Activated CD4-positive, alpha-beta T cell treated with anti-CD3 and anti-CD28 coated beads for 4 hours (primary cell): ENCODE data around the gene HDLBP.
"Not testable (repeated sequence)": the region's sequence is repeated elsewhere in the genome, so short reads cannot be mapped to it uniquely, and the experiment has no call there.

ENCODE experiments used
- DNase-seq, 2 donors: peaks; one replicate each; pipeline ENCODE4 v3.0.0-alpha.2; 2020

The HDLBP gene

DNA sequence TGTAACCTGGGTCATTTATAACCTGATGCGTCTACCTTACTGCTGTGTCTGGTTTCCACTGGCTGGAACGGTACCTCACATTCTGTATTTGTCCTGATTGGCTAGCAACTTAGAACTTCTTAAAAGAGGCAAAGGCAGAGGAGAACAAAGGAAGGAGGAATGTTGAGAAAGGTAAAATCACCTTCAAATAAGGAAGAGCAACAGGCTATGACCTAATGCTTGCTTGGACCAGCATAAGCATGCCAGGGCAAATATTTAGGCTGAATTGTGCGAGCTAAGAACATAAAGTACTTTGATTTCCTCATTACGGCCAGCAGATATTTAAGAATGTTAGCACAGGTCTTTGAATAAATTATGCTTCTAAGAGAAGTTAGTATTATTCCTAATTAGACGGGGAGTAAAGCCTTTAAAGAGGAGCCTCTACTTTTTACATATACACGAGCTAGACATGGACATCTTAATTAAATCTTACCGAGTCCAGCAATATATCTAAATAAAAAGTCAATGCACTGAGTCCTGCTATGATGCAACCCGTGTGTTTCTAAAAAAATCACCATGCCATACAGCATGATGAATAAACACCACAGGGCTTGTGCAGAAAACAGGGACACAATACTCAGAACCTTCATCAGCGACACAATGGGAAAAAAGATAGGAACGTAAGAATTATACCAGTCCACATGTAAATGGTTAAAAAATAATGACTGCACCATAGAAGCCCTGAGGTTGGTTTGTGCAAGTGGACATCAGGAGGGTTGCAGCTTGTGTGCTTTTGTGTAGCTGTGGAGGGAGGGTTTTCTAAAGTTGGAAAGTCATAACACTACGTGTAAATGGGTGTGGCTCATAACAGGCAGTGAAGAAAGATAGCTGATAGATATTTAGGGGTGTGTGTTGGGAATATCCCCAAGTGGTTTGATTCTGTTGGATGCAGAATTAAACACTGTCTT is 14.5 kb upstream of the HDLBP start:
- DNase-seq, result no peak

DNA sequence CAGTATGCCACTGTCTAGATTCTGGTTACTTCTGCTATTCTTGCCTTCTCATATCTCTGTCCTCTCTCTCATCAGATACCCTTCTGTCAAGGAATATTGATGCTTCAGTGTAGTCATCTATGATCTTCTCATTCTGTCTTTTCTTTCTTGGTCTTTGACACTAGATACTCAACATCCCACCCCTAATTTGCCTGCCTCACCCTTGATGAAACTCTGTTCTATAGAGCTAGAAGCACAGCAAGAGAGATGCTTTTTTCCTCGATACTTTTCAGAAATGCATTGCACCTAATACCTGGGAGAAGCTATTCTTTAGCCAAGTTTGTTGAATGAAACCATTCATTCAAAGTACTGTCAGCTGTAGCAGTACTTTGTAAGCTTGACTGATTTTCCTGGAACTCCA is 9.8 kb upstream of the HDLBP start:
- DNase-seq, result no peak

DNA sequence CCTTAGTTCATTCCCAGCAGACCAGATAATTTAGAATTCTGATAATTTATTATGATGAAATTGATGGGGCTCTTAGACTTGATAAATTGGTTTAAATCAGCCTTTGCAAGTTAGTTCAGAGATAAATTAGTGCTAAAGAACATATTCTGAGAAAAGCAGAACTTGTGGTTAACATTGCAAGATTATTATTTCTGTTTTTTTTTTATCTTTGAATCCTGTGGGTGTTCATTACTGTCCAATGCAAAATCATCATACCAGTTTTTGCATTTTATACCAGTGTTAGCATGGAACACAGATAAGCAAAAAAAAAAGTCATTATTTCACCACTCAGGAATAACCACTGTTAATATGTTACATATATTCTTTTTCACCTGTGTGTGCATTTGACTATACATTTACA is 9.3 kb upstream of the HDLBP start:
- DNase-seq, result no peak

DNA sequence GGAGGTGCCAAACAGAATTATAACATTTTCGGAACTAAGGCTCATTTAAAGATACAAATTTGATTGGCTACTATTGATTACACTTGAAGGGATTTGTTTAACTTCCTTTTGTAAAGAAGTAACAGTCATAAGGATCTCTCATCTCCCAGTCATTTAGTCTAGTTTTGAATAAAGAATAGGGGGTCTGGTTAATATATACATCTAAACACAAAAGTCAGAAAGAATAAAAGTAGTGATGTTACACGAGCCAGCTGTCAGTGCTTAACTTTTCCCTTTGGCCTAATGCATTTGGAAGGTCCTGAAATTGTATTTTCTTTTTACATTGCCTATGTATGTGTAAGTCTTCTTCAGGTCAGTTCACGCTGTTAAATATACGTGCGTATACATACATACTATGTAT is 8.3 kb upstream of the HDLBP start:
- DNase-seq, result no peak

DNA sequence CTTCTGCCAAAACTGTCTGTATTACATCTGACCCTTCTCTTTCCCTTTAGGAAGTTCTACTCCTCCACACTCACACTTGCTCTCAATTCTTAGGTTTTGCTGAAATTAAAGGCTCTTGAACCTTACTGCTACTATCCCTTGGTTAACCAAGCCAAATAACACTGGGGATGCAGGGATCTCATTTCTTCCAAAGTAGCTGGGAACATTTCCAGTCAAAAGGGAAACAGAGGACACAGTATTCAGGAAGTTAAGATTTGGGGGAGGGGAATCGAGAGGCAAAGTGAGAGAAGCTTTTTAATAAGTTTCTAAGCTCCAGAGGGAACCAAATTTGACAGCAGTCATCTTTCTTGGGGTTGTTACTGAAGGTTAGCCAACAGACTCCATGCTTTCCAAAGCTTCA is 6.4 kb upstream of the HDLBP start:
- DNase-seq, result no peak

DNA sequence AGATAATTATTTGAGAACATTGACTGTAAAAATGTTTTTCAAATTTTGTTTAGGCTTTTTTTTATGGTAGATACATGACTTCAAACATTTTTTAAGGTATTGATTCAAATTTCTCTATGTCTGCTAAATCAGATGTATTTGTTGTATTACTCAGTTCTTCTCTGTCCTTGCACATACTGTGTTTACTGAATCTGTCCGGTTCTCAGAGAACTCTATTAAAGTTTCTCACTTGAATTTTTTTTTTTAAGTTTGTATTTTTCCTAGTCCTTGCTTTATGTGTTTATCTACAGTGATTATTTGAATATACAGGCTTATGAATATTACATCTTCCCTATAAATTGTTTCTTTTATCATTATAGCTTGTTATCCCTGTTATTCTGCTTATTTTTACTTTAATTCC is 5.6 kb upstream of the HDLBP start:
- DNase-seq, result no peak

DNA sequence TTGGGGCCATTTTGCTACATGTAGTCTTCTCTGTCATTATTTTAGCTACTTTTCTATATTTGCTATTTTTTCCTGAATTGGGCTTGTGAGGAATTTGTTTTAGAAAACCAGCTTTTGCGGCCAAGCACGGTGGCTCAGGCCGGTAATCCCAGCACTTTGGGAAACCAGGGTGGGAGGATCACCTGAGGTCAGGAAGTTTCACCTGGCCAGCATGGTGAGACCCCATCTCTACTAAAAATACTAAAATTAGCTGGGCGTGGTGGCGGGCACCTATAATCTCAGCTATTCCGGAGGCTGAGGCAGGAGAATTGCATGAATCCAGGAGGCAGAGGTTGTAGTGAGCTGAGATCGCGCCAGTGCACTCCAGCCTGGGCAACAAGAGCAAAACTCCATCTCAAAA is 4.9 kb upstream of the HDLBP start:
- no peak for DNase-seq

DNA sequence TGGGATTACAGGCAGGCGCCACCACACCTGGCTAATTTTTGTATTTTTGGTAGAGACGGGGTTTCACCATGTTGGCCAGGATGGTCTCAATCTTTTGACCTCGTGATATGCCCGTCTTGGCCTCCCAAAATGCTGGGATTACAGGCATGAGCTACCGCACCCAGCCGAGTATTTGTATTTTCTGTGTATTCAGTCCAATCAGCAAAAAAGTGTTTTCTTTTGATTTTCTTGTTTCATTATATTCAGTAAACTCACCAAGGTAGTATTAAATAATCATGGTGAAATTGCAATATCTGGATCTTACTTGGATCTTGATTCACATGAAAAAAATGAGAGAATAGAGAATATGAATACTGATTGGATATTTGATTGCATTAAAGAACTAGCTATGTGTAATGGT is 3.4 kb upstream of the HDLBP start:
- DNase-seq, result not testable (repeated sequence)

DNA sequence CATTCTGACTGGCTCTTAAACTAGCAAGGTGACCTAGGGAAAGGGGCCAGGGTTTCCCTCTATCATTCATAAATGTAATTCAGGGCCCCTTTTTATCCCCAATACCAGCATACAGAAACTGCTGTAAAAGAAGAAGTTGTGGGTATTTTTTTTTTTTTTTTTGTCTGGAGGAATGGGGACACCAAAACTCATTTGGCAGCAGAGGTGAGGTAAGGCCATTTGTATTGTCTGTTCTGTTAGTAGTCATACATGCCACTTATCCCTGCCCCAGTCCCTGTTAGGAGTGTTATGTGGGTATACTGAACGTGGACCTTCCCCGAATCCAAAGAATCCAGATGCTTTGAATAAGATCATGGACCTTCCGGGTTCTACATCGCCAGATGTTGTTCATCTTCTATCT is 1.9 kb upstream of the HDLBP start:
- DNase-seq, result no peak

DNA sequence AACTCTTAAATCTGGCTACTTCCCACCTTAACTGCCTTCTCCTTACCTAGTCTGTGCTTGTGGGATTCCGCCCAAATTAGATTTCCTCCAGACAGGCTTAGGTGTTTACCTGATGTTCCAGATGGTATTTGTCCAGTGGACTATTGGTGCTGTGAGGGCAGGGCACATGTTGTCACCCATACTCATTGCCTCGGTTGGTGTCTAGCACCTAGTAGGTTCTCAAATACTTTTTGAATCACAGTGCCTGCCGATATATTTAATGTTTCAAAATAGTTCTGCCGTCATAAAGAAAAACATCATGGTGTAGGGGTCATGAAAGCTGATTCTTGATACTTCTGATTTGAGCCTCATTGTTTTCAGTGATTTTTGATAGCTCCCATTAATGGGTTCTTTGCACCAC is 1.4 kb upstream of the HDLBP start:
- DNase-seq, result no peak

DNA sequence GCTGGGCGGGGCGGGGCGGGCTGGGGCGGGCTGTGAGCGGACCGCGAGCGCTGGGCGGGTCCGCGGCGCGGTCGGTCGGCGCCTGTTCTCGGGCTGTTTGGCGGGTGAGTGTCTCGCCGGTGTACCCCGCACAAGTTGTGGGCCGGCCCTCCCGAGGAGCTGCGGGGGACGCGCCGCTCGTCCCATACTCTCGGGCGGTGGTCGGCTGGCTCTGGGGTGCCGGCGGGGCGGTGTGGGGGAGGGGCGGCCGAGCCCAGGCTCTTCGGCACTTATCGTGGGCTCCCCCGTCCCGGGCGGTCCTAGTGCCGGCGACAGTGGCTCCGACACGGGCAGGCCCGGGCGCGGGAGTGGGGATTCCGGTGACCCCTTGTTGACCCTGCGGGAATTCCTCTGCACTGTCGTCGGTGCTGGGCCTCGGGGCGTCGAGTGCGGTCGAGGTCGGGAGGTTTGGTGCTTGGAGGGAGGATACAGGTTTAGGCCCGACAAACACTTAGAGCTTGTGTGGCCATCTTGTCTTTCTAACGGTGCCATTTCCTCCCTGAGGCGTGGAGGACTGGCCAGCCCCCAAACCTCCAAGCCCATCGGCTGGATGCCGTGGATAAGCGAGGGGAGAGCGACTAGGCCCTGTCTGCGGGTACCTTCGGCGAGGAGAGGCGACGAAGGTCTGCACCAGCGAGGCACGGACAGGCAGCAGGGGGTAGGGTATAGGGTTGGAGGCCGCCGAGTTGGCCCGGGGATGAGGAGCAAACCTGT is 583 bp upstream of the HDLBP start, which contains the start of gene SEPTIN2:
SEPTIN2 (plus strand) TSS at position 47 of the 753 bp plus-strand sequence. CDS start 8,308 bp downstream, outside the sequence.
- DNase-seq, result peak; percentile 72 to 81

DNA sequence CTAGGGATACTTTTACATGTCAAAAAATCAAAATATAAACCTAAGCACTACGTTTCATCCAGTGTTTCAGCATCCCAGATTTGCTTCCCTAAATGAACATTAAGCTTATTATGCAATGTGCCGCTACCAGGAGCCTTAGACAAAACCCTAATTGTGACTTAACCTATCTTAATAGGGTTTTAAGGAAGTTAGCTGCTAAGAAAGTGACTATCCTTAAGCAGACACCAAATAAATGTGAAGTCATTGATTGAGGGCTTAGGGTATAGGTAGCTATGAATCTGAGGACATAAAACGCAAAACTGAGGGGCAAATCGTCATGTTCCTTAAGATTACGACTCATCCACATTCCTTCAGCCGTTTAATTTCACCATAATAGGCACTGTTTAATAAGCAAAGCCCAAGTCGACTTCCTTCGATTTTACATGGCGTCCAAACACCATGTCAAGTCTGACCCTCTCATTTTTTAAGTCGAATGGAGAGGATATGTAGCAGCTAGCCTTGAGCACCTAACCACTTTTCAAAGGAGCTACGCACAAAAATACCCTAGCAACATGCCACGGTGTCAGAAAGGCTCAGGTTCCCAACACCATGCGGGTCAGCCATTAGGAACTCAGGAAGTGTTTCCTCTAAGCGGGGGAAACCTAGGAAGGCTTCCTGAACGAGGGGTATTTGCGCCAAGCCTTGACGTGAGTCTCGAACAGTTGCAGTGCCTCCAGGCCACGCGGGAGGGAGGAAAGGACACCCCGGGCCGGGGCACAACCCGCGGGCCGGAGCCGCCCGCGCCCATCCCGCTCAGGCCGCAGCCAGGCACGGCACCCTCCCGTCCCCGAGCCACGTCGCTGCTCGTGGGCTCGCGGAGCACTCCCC is 1.0 kb downstream of the HDLBP start:
- DNase-seq, result no peak

DNA sequence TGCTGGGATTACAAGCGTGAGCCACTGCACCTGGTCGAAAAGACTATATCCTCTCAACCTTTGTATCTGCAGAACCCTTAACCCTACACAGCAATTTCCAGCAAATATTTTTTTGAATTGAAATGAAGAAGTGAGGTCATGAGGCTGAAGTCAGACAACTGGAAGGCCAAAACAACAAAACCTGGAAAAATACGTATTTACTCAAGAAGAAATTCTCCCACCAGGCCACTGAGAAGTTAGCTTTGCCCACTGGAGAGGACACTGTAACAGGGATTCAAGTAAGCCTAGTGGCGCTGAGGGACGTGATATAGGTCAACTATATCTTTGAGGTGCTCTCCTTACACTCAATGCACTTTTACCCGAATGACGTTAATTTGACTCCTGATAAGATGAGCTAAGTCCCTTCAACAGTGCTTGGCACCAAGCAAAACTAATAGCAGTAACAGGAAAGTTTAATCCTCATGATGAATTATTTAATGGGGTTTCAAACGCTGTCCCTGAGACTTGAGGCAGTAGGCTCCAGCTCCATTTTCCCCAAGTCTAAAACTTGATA is 1.9 kb downstream of the HDLBP start:
- DNase-seq, result no peak

DNA sequence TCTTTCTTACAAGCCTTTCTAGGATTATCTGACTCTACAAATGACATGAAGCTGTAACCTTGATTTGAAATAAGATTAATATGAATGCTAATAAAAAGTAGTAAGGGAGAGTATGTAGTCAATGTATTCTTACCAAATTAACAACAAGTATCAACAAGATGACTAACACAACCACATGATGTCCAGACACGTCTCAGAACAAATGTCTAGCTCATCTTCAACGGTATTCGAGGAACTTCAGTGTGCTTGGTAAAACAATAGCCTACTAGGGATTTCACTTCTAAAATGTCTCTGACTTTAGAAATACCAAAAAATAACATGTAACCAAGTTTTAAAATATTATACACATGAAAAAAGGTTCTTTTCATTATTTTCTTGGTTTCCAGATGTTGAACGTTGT is 3.4 kb downstream of the HDLBP start:
- no peak for DNase-seq

DNA sequence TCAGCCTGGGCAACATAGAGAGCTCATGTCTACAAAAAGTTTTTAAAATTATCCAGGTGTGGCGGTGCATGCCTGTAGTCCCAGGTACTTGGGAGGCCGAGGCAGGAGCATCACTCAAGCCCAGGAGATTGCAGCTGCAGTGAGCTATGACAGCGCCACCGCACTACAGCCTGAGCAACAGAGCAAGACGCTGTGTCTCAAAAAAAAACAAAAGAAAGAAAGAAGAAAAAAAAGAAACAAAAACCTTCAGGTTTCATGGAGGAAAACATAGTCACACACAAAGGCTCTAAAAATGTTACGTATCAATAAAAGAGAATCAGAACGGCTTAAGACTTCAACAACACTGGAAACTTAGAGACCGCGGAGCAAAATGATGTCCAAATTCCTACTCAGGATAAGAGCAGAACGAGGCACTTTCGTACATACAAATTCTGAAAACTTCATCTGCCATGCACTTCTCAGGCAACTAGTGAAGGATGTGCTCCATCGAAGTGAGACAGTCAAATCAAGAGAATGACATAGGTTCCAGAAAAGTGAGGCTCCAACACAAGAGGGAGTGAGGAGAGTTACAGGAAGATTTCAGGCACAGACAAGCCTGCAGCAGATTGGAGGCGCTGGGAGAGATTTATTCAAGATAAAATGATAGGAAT is 4.4 kb downstream of the HDLBP start:
- DNase-seq, result no peak

DNA sequence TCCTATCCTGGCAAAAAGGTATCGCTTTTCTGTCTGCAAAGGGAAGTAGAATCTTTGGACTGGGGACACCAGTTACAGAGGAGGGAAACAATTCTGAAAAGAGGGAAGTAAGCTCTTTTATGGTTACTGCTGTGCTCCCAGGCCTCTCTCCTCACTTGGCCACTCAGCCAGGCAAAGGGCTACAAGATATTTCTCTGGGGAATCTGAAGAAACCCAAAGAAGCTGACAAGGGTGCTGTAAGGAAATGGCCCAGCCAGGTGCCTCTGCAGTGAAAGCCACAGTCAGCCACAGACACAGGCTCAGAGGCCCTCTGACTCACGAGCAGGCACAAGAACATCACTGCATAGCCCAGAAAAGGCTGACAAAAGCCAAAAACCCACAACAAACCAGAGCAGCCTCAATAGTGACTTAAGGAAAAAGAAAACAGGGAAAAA is 5.8 kb downstream of the HDLBP start:
- DNase-seq, result peak; percentile 69 to 70

DNA sequence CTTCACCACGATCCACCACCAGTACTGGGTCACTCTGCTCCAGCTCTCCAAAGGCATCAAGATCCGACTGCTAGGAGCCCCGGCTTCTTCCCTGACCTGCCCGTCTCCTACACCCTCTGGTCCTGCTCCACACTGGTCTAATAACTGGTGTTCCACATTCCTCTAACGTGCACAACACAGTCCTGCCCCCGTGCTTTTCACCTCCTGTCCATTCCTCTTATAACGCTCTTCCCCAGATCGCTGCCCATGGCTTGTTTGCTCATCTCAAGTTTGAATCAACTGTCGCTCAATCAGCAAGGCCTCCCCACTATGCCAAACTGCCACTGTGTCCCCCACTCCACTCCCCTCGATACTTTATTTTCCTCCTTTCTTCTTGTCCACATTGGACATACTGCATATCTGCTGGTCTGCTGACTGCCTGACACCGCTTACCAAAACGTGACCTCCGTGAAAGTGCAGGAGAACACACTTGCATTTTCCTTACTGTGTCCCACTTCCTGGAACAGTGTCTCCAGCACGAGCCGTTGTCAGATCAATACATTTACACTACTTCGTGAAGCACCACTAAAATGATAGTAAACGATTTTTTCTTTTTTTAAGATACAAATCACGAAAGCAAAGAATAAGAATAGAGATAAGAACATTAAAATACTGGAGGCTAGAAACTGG is 6.5 kb downstream of the HDLBP start:
- DNase-seq, result no peak

DNA sequence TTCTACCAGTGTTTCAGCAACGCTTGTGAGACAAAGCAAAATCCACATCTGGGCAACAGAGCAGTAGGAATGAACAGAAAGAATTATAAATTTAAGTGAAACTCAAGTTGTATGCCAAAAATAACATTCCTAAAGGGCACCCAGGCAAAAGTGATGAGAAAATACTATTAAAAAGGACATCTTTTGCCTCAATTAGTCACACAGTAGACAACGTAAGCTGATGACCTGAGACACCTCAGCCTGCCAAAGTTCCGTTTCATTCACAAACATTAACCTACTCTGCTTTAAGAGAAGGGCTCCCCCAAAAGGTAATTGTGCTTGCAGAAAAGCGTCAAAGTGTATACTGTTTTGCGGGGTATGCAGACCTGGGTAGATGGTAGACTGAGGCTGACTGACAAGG is 7.2 kb downstream of the HDLBP start:
- no peak for DNase-seq

DNA sequence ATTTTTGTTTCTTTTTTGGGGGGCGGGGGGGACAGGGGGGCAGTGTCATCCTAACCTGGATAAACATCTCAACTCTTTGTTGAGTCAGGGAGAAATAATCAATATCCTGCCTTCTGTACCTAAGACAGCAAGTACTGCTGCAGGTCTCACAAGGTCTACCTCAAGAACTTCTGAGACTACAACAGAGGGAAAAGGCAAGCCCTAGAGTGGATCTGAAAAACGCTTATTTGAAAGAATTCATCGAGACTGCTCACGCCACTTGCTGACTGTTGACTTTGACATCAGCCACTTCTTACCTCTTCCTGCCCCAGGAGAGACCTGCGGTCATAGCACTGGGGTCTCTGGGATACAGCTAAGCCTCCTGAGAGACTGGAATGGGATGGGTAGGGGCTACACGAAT is 8.4 kb downstream of the HDLBP start:
- DNase-seq, result no peak

DNA sequence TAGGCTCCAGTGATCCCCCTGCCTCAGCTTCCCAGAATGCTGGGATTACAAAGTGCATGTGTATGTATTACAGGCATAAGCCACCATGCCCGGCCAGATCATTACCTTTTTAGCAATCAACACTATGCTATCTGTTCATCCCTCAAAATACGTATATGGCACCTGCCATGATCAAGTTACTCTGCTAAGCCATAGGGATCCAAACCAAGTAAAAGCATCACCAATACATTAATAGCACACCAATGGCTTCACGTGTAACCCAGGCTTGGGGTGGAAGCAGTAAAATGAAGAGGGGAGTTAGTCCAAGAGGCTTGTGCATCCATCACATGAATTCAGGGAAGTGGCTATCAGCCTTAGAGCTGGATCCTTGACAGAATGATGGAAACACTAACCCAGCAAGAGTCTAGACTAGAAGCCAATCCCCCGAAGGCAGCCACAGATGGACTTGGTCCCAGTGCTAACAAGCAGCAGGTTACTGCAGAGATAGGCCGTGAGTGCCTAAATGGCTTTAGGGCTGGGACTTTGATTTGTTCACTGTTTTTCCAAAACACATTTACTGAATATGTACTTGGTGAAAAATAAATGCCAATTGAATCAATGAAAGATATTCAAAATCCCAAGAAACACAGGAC is 11.3 kb downstream of the HDLBP start:
- DNase-seq, result no peak
